Muscle layer of colon (tissue), 2 donors: ENCODE measurements around the gene ABCA7.
A peak's percentile ranks its signal among the peaks of the same experiment; 100 is the strongest.
"Not testable (repeated sequence)": the region's sequence is repeated elsewhere in the genome, so short reads cannot be mapped to it uniquely, and the experiment has no call there.

Experiments
- H3K27ac ChIP-seq: one replicate; pipeline ENCODE4 v1.7.0; 2013; ENCODE audit warnings: low read depth, mild to moderate bottlenecking, low read length, moderate library complexity
- H3K27me3 ChIP-seq, 2 donors: one replicate each; pipeline ENCODE4 v1.7.0; 2013; ENCODE audit warnings: low read length in 2 of 2, mild to moderate bottlenecking in 2 of 2; ENCODE audit not compliant: insufficient read depth in 2 of 2, control insufficient read depth in 1 of 2
- H3K36me3 ChIP-seq: one replicate; pipeline ENCODE4 v1.7.0; 2013; ENCODE audit warnings: mild to moderate bottlenecking, low read length; ENCODE audit not compliant: insufficient read depth
- H3K4me1 ChIP-seq: one replicate; pipeline ENCODE4 v1.7.0; 2013; ENCODE audit warnings: mild to moderate bottlenecking, low read length; ENCODE audit not compliant: insufficient read depth
- H3K4me3 ChIP-seq, 2 donors: one replicate each; pipeline ENCODE4 v1.7.0; 2013; ENCODE audit warnings: low read length in 2 of 2, low read depth in 1 of 2, mild to moderate bottlenecking in 1 of 2, moderate library complexity in 1 of 2
- H3K9ac ChIP-seq: one replicate; pipeline ENCODE4 v1.7.0; 2013; ENCODE audit warnings: low read length
- H3K9me3 ChIP-seq: one replicate; pipeline ENCODE4 v1.7.0; 2013; ENCODE audit warnings: mild to moderate bottlenecking, low read length
- donor health status: abdominal sarcoma.
- donor health status: Adenocarcinoma of cecum.

Gene ABCA7

DNA sequence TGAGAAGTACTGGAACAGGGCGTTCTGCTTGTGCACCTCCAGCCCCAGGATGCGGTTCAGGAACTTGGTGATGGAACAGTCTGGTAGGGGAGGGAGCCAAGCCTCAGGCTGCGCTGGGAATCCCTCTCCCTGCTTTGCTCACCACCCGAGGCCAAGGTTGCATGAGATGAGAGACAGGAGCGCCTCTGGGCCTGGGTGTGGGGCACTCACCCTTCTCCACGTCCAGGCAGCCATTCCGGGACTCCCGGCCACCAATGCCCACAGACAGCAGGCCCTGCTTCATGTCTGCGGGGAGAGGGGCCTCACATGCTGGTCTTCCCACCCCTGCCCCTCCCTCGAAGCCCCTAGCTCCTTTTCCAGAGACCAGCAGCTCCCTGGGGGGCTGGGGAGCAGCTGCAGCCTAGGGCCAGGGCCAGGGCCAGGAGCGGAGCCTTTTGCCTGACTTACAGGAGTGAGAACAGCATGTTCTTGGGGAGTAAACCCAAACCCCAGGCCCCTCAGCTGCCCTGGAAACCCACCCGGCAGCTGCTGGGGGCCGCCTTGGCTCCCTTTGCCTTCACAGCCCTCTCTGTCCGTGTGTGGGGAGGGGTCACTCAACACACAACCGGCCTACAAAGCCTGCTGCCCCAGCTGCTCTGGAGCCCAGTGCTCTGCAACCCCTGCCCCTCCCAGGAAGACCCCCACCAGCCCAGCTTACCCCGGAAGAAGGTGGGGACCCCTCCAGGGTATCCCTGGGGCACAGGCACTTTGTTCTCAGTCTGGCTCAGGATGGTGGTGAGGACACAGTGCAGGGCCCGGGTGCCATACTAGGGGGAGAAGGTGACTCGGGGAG lies 71.1 kb downstream of the ABCA7 start:
- no peak overlapping the region for H3K9ac ChIP-seq
- no peak overlapping the region for H3K4me3 ChIP-seq
- peak overlapping the region; percentile 24 for H3K27ac ChIP-seq
- H3K27me3 ChIP-seq, result no peaks in the 10 kb centered on the region
- peaks cover 22% of the 10 kb centered on the region for H3K36me3 ChIP-seq
- H3K9me3 ChIP-seq, result no peaks in the 10 kb centered on the region
- peaks cover 19% of the 10 kb centered on the region for H3K4me1 ChIP-seq

DNA sequence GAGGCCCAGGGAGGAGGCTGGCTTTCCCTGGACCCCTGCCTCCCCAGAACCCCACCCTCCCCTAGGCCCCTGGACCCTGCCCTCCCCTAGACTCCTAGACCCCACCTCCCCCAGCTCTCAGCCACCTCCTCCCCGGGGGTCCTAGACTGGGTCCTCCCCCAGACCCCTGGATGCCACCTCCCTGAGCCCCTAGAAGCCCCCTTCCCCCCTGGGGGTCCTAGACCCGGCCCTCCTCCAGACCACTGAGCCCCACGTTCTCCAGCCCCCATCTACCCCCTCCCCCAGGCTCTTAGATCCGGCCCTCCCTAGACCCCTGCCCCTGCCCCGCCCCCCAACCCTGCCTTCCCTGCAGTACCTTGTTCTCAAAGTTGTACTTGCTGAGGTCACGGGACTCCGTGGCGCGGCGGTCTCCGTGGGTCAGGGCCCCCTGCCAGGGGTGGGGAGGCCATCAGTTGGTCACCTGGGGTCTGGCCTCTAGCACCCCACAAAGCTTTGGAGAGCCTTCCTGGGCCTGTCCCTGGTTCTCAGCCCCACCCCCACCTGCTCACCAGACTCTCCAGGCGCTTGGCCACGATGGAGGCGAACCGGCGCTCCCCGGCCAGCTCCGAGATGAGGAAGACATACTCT lies 71.8 kb downstream of the ABCA7 start:
- no peak overlapping the region for H3K4me3 ChIP-seq
- no peaks in the 10 kb centered on the region for H3K27me3 ChIP-seq
- peaks cover 15% of the 10 kb centered on the region for H3K4me1 ChIP-seq
- peak overlapping the region; percentile 24 for H3K27ac ChIP-seq
- H3K9me3 ChIP-seq, result no peaks in the 10 kb centered on the region
- H3K9ac ChIP-seq, result no peak overlapping the region
- peaks cover 22% of the 10 kb centered on the region for H3K36me3 ChIP-seq

DNA sequence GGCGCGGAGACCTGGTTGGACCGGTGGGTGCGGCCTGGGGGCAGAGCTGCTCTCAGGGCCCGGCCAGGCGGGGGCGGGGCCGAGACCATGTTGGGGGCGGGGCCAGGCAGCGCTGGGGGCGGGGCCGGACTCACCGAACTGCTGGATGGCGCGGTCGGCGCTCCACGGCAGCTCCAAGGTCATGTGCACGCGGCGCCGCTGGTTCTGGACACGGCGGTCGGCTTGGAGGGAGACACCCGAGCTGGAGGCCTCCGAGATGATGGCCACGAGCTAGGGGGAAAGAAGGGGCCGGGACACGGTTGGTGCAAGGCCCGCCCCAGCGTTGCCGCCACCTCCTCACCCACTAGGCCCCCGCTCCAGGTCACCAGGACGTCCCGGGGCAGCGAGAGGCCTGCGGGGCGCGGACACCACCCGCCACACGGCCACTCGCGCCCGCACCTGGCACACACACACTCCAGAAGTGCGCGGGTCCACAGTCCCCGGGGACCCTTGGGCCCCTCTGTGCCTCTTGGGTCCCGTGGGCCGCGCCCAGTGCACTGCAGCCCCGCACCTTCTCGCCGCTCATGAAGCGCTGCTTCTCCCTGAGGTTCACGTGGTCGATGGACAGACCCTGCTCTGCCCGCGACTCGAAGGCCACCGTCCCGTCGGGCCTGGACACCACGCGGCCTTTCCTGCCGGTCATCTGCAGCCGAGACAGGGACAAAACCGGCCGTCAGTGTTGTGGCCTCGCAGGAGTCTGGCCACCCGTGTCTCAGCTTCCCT lies 72.5 kb downstream of the ABCA7 start:
- H3K36me3 ChIP-seq, result peaks cover 22% of the 10 kb centered on the region
- H3K9me3 ChIP-seq, result no peaks in the 10 kb centered on the region
- no peaks in the 10 kb centered on the region for H3K27me3 ChIP-seq
- H3K9ac ChIP-seq, result no peak overlapping the region
- peak overlapping the region; percentile 28 for H3K27ac ChIP-seq
- H3K4me3 ChIP-seq, result no peak overlapping the region
- H3K4me1 ChIP-seq, result peaks cover 15% of the 10 kb centered on the region

DNA sequence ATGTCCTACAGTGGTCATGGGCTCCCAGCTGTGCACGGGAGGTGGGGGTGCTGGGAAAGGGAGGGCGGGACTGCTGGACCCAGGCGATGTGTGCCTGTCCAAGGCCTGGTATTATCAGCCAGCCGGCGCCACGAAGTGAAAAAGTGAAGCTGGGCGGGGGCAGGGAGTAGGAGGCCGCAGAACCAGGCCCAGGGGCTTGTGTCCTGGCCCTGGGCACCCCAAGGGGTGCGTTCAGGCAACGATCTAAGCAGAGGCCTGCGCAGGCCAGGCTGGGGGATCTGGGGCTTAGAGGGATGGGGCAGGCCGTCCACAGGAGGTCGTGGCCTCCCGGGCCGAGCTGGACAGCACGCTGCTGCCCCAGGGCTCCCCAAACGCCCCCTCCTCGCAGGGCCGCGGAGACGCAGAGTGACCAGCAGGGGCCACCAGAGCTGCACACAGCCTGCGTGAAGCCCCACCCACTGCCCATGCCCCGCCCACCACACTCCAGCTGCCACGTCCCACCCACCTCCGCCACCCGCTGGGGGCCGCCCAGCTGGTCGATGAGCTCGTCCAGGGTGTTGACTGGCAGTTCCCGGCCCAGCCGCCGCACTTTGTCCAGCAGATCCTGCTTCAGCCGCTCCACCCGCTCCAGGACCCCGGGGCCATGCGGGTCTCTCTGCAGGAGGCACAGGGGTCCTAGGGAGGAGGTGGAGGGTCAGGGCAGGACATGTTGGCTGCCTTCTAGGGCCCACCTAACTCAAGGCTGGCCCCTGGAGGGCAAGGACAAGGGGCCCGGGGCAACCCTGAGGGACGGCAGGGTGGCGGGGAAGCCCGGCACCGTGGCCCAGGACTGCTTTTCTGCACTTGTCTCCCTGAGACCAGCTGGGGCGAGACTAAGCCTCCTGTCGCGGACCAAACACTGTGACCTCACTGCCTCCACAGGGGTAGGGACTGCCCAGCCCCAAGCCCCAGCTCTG lies 73.4 kb downstream of the ABCA7 start:
- no peaks in the 10 kb centered on the region for H3K27me3 ChIP-seq
- no peak overlapping the region for H3K9ac ChIP-seq
- no peak overlapping the region for H3K4me3 ChIP-seq
- no peaks in the 10 kb centered on the region for H3K9me3 ChIP-seq
- peaks cover 28% of the 10 kb centered on the region for H3K36me3 ChIP-seq
- H3K27ac ChIP-seq, result peak overlapping the region; percentile 59
- H3K4me1 ChIP-seq, result peaks cover 15% of the 10 kb centered on the region

DNA sequence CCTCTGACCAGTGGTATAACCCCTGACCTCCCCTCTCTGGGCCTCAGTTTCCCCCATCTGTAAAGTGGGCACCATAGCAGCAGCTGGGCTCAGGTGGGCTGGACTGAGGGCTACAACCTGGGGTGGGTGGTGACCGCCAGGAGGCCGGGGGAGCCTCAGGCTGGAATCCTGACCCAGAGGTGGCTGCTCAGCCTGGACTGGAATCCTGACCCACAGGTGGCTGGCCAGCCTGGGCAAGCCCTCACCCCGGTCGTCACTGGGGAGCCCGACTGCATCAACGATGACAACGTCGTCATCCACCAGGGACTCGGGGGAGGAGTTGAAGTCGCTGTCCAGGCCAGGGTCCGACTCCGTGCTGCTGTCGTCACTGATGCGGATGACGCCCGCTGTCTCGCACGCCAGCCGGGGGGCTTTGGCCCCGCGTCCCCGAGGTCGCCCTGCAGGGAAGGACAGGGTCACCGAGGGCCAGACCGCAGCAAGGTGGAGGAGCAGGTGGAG lies 74.1 kb downstream of the ABCA7 start:
- H3K9ac ChIP-seq, result no peak overlapping the region
- H3K27ac ChIP-seq, result peak overlapping the region; percentile 59
- peaks cover 15% of the 10 kb centered on the region for H3K4me1 ChIP-seq
- H3K36me3 ChIP-seq, result peaks cover 35% of the 10 kb centered on the region
- H3K9me3 ChIP-seq, result no peaks in the 10 kb centered on the region
- H3K4me3 ChIP-seq, result no peak overlapping the region
- H3K27me3 ChIP-seq, result no peaks in the 10 kb centered on the region

DNA sequence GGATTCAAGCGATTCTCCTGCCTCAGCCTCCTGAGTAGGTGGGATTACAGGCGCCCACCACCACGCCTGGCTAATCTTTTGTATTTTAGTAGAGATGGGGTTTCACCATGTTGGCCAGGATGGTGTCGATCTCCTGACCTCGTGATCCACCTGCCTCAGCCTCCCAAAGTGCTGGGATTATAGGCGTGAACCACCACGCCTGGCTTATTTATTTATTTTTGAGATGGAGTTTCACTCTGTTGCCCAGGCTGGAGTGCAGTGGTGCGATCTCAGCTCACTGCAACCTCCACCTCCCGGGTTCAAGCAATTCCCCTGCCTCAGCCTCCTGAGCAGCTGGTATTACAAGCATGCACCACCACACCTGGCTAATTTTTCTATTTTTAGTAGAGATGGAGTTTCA lies 74.8 kb downstream of the ABCA7 start:
- peaks cover 40% of the 10 kb centered on the region for H3K36me3 ChIP-seq
- H3K4me1 ChIP-seq, result peaks cover 15% of the 10 kb centered on the region
- not testable (repeated sequence) for H3K27ac ChIP-seq, H3K9me3 ChIP-seq, H3K4me3 ChIP-seq, H3K9ac ChIP-seq, H3K27me3 ChIP-seq
